Right lobe of liver (tissue), 4 donors: Measurements from ENCODE around the gene PTBP2.

Experiments used
- CTCF ChIP-seq, 4 donors: fragments of 200-600 bp in 3 of 4; fragments of 450-650 bp in 1 of 4; IDR thresholded peaks; one replicate each; pipeline versions ENCODE4 v1.5.1 to v1.8.0; 2016 to 2022; ENCODE audit warnings: antibody characterized with exemption in 4 of 4, mild to moderate bottlenecking in 2 of 4
- POLR2A ChIP-seq: fragments of 450-650 bp; IDR thresholded peaks from one replicate; pipeline ENCODE4 v1.6.1; 2017; ENCODE audit warnings: antibody characterized with exemption, mild to moderate bottlenecking
- donor health status: DM: no; HTN: no; CAD: no.
- donor health status: DM: no; HTN: no; CAD: no.
- donor health status: DM: no; HTN: yes; CAD: no.

DNA sequence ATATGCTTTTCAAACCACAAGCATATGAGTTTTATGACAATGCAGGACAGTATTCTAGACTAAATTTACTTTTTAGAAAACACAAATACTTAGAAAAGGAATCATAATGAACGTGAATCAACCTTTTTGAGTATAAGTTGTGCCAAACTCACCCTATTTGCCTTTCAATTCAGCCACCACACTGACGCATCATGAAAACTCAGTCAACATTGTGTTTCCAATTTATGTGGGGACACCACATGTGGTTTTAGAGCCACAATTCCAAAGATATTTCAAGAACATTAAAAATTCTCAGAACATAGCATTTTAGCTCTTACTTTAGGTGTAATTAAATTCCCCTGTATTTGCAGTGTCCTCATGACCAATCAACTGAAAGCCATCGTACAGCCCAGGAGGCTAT, 118.8 kb downstream of the PTBP2 start:
- TF ChIP-seq CTCF (IDR thresholded peaks at IDR 0.05) (no peak), POLR2A (no peak)
